Measurements from ENCODE around the gene ABL2.
"Not testable (repeated sequence)": the region's sequence is repeated elsewhere in the genome, so short reads cannot be mapped to it uniquely, and the experiment has no call there.

Gene ABL2

DNA sequence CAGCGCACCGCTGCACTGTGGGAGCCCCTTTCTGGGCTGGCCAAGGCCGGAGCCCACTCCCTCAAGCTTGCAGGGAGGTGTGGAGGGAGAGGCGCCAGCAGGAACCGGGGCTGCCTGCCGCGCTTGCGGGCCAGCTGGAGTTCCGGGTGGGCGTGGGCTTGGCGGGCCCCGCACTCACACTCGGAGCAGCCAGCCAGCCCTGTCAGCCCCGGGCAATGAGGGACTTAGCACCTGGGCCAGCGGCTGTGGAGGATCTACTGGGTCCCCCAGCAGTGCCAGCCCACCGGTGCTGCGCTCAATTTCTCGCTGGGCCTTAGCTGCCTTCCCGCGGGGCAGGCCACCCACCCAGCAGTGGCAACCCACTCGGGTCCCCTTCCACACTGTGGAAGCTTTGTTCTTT, 90.7 kb downstream of the ABL2 start:
- in situ Hi-C loops (cut with HindIII; ENCODE audit: low sequenced_read_pairs): not testable (repeated sequence)

DNA sequence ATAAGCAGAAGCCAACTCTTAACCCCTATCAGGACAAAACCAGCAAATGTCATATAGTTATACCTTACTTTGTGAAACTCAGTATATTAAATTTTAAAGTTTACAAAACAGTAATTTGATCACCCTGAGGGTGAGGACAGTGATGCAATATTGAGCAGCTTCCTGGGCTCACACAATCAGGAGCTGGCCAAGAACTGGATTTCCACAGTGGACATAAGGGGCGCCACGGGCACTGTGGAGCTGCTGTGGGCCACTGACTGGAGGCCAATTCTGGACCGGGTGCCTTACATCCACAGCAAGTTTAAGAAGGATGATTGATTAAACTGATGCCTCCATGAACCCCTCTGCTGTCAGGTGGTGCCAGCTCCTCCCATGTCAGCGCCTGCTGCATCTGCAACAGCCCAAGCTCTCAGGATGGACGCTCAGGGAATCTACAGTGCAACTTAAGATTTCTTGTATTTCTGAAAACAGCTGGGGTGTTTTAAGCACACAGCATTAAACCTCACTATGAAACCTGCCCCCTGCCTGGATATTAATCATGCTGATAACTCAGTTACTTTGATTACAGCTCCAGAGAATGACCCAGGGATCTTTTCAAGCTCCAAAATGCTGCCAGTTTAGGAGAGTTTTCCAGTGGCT, 91.7 kb downstream of the ABL2 start:
- in situ Hi-C loops (cut with HindIII; ENCODE audit: low sequenced_read_pairs): no loop called here

DNA sequence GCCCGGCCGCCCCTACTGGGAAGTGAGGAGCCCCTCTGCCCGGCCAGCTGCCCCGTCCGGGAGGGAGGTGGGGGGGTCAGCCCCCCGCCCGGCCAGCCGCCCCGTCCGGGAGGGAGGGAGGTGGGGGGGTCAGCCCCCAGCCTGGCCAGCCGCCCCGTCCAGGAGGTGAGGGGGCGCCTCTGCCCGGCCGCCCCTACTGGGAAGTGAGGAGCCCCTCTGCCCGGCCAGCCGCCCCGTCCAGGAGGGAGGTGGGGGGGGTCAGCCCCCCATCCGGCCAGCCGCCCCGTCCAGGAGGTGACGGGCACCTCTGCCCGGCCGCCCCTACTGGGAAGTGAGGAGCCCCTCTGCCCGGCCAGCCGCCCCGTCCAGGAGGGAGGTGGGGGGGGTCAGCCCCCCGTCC, 93.8 kb downstream of the ABL2 start:
- in situ Hi-C loops (cut with HindIII; ENCODE audit: low sequenced_read_pairs): not testable (repeated sequence)

DNA sequence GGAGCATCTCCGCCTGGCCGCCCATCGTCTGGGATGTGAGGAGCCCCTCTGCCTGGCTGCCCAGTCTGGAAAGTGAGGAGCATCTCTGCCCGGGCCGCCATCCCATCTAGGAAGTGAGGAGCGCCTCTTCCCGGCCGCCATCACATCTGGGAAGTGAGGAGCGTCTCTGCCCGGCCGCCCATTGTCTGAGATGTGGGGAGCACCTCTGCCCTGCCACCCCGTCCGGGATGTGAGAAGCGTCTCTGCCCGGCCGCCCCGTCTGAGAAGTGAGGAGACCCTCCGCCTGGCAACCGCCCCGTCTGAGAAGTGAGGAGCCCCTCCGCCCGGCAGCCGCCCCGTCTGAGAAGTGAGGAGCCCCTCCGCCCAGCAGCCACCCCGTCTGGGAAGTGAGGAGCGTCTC, 94.3 kb downstream of the ABL2 start:
- in situ Hi-C loops (cut with HindIII; ENCODE audit: low sequenced_read_pairs): not testable (repeated sequence)

DNA sequence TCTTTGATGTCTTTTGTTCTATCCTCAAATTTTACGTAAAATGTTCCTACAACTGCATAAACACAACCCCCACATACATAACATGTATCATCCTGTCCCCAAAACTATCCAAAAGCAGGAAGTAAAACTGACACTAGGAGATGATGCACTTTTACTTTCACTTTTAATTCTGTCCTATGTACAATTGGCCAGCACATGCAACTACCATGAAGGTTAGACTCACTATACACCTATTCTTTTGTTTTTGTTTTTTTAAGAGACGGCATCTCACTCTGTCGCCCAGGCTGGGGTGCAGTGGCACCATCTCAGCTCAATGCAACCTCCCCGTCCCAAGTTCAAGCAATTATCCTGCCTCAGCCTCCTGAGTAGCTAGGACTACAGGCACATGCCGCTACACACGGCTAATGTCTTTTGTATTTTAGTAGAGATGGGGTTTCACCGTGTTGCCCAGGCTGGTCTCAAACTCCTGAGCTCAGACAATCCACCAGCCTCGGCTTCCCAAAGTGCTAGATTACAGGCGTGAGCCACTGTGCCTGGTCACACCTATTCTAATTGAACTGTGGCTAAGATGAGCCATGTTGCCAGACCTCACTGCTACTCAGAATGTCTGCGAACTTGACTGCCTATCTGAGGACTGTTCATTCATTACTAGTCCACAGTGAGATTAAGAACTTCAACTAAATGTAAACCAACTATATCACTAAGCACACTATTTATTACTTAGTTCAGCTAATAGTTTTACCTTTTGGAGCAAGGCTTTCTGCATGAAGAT, 99.6 kb downstream of the ABL2 start:
- in situ Hi-C loops (cut with HindIII; ENCODE audit: low sequenced_read_pairs): no loop called here

DNA sequence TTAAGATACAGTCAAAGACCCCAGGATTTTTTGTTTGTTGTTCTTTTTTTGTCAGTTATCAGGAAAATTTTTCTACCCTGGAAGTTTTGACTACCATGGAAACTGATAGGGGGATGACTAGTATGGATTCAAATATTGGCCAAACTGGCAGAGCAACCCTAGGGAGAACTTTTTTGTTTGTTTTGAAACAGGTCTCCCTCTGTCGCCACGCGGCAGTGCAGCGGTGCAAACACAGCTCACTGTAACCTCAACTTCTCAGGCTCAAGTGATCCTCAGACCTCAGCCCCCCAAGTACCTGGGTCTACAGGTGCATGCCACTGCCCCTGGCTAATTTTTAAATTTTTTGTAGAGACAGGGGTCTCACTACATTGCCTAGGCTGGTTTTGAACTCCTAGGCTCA, 101.0 kb downstream of the ABL2 start:
- in situ Hi-C loops (cut with HindIII; ENCODE audit: low sequenced_read_pairs): no loop called here

DNA sequence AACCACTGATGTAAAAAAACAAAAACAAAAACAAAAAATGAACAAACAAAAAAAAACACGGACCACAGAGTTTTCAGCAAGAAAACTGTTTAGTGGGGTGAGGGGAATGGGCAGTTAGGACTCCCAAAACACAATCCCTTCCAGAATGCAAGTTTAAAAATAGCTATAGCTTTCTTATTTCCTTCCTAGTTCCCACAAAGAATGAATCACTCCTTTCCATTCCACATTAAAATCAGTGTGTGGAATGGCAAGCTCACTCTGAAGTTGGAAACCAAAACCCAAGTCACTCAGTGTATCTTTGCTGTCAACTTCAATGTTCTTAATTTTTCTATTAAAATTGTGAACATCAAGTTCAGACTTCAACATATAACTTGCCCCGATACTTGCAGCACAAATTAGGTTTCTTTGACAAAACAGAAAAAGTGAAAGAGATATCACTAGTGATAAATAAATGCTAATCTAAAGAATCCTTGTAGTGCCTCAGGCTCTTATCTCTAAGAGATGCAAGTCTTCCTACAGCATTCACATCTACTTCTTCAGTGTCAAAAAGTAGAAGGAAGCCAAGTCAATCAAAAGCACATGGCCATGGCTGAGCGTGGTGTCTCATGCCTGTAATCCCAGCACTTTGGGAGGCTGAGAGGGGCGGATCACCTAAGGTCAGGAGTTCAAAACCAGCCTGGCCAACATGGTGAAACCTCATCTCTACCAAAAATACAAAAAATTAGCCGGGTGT, 102.1 kb downstream of the ABL2 start:
- in situ Hi-C loops (cut with HindIII; ENCODE audit: low sequenced_read_pairs): no loop called here

DNA sequence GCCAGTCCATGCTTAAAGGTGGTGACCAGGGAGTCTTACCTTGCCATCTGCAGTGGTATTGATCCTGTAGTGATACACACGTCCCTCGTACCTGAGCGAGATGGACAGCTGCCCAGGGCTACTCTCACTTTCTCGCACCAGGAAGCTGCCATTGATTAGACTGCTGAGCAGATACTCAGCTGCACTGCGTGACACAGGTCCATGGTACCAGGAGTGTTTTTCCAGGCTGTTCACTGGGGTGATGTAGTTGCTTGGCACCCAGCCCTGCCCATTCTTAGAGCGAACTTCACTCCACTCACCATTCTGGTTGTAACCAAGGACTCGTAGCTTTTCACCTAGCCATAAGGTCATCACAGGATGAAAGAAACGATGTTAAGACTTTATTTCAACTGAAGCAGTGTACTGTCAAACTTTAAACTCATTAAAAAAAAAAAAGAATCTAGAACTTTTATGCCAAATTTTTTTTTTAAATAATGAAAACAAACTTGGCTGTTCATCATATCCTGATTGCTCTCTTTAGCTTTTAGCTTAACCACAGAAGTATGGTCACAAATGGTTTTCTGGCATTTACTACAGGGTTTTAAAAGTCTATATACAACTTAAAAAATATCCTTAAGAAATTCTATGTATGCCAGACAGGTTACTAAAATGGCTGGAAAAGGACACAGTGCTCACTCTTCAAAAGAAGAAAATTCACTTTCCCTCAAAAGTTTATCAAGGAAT, 103.0 kb downstream of the ABL2 start:
- in situ Hi-C loops (cut with HindIII; ENCODE audit: low sequenced_read_pairs): no loop called here

DNA sequence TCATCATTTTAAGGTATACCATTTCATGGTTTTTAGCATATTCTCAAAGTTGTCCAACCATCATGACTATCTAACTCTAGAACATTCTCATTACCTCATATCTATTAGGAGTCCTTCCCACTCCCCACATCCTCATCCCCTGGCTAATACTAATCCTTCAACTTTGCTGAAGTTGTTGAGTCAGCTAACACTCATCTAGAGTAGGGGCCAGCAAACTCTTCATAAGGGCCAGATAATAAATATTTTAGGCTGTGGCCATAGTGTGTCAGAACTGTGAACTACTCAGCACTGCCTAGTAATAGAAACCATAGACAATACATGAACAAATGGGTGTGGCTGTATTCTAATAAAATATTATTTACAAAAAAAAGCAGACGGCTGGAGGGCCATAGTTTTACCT, 104.6 kb downstream of the ABL2 start:
- in situ Hi-C loops (cut with HindIII; ENCODE audit: low sequenced_read_pairs): no loop called here

DNA sequence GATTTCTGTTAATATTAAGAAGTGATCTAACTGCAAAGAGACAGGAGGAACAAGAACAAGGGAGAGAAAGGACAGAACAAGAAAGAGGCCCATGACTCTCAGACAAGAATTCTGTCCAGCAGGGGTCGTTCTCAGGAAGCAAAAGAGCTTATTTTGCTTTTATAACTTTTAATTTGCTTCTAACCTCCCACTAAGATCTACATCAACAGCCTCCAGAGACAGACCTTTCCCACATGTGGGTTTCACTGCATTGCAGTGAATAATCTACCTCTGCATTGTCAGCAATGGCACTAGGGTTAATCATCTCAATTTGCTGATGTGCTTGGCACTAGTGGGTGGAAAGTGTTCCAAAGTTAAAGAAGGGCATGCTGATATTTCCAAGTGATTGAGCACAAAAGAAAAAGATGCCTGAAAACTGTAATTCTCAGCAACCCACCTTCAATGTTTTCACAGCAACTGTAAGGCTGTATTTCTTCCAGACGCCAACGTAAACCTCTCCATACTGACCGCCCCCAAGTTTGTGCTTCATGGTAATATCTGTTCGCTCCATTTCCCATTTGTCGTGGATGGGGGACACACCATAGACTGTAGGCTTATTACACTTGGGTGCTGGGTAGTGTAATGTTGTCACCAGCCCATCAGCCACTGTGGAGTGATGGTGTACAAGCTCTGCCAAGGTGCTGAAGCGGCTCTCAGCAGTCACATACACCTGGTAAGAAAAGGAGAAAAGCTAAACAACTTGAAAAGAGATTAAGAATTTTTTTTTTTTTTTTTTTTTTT, 108.1 kb downstream of the ABL2 start:
- in situ Hi-C loops (cut with HindIII; ENCODE audit: low sequenced_read_pairs): no loop called here

DNA sequence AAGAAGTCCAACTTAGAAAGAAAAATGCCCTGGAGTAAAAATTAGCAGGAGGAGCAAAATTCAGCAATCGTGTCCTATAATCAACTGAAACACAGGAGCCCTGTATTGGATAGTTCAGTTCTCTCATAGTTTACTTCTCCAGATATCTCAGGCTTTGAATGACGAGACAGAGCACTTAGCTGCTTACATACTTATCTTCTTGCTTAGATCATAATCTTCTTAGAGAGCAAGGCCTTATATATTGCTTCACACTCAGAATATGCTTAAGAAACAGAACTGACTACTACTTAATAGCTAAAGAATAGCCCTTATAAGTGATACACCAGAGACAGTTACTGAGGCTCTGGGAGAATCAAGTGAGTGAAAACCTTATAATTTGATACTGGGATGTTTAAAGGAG, 108.7 kb downstream of the ABL2 start:
- in situ Hi-C loops (cut with HindIII; ENCODE audit: low sequenced_read_pairs): no loop called here

DNA sequence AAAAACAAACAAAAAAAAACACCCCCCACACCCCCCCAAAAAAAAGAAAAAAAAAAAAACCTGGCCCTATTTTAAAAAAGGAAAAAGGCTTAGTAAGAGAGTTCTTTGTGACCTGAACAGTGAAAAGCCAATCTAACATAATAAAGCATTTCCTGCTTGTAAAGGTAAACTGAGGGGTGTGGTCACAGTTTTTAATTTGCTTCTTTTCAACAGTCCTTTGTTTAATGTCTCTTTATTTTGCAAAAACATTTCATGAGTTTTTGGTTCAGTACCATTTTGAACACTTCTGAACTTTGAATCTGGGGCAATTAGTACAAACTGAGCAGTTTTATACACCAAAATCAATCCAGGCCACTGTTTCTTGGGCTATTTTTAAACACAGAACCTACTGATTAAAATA, 110.0 kb downstream of the ABL2 start:
- in situ Hi-C loops (cut with HindIII; ENCODE audit: low sequenced_read_pairs): no loop called here

DNA sequence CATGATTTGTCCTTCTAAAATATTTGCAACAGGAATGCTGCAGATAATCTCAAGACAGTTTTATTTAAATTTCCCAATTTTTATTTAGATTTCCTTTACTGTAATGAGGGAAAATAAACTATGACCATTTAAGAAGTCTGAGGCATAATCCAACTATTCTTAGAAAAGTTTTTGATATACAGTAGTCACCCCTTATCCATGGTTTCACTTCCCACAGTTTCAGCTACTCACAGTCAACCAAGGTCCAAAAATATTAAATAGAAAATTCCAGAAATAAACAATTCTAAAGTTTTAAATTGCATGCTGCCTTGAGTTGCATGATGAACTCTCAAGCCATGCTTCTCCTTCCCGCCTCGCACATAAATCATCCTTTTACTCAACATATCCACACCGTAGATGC, 114.3 kb downstream of the ABL2 start:
- in situ Hi-C loops (cut with HindIII; ENCODE audit: low sequenced_read_pairs): no loop called here

DNA sequence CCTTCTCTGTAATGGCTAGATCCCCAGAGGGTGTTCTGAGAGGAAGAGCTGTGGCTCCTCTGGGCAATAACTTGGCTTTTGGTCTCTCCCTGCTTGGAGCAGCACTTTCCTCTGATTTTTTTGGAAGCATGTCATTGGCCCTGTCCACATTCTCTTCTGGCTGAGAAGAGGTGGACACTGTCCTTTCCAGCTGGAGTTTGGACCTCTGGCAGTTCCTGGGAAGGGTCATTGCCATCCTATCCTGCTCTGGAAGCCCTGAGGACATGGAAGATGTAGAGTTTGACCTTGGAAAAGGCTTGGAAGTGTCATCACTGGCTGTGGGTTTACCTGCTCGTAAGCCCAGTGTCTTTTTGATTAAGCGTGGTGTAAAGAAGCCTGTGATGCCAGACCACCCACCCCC, 120.8 kb downstream of the ABL2 start:
- in situ Hi-C loops (cut with HindIII; ENCODE audit: low sequenced_read_pairs): no loop called here

DNA sequence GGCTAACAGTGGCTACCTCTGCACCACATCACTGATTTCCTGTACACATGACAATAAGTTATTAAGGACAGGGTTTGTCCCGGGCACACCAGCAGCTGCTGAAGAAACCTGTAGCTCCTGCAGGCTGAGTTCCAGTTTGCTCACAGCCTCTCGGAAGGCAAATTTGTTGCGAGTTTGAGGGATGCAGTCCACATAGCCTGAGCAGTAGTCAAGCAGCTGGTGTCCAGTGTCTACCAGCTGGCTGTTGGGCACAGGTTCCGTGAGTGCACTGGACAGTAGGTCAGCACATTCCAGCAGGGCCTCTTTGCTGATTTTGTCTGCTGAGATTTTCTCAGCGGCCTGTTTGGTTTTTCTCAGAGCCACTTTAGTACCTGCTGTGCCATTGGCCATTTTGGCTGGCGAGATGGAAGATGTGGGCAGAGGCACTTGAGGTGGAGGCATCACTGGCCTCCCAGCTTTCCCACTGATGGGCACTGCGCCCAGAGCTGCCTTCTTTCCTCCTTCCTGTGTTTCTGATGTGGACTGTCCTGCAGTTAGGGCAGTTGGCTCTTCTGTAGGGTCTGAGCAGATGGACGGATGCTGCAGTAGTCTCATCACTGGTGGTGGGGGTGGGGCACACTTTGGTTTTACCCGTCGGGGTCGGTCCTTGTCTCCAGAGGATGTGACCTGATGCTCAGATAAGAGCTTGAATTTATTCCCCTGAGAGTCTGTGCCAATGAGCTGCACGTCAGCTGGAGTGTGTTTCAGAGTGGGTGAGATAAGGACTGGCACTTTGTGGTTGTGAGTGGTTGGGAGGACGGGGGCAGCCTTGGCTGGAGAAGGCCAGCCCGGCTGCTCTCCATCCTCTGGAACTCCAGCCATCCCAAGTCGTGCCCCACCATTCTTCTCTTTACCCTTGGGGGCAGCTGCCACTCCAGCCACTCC, 121.5 kb downstream of the ABL2 start:
- in situ Hi-C loops (cut with HindIII; ENCODE audit: low sequenced_read_pairs): no loop called here

DNA sequence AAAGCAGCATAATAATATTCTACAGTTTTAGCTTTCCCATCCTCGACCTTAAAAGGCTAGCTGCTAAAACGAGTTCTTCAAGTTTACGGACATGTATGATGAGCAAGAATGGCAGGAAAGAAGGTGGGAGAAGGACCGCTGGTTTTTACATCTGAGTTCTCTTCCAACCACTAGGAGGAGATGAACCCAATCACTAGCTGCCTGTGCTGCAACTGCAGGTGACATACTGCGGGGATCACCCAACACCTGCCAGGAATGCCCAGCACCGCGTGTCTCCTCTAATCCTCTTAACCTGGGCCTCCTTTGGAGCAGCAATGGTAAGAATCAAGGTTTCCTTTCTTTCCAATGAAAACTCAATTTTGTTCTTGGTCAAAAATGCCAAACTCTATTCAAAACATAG, 124.1 kb downstream of the ABL2 start:
- in situ Hi-C loops (cut with HindIII; ENCODE audit: low sequenced_read_pairs): no loop called here

DNA sequence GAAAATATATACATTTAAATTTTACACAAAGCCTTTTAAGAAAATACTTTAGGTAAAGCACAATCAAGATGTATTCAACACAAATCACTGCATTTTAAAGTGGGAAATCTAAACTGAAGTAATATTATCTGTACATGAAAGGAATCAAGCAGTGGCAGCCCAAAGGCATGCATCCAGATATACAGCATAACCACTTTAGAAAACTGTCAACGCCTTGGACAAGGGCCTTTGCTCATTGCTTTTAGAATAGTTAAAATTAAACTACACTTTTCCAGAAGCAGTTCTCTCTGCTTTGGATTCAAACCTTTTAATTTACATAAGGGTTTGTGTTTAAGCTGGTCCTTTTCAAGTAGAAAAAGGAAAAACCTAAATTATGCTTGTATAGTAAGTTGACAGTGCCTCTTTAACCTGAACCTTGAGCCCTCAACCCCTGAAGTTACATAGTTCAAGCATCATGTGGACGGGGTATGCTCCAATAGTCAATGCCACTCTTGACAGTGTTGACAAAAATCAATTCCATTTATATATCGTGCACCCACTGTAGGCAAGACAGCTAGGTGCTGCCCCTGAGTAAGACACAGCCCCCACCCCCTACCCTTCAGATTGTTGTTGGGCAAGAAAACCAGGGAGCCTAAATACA, 124.7 kb downstream of the ABL2 start:
- in situ Hi-C loops (cut with HindIII; ENCODE audit: low sequenced_read_pairs): no loop called here

DNA sequence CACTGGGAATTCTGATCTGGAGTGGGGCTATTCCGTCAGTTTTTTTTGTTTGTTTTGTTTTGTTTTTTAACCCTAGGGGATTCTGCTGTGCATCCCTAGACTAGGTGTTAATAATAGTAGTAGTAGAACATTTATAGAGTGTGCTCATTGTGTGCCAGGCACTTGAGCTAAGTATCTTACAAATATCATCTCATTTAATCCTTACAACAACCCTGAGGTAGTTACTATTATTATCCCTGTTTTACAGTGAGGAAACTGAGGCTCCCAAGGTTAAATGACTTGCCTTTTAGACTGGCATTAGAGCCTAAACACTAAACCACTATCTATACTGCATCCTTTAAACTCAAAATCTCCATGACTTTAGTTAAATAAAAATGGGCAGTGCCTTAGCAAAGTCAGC, 125.5 kb downstream of the ABL2 start:
- in situ Hi-C loops (cut with HindIII; ENCODE audit: low sequenced_read_pairs): no loop called here

DNA sequence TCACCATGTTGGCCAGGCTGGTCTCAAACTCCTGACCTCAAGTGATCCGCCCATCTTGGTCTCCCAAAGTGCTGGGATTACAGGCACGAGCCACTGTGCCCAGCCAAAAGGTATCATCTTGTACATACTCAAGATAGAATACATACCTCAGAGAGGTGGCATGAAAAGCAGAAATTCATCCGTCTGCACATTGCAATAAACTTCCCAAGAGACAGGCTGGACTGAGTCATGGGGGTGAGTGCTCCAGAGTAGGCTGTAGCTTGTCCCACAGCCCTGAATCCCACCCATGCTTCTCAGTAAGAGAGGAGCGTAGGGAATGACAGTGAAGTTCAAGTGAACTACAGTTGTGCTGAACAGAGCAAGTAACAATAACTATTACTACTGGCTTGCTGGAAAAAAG, 127.9 kb downstream of the ABL2 start:
- in situ Hi-C loops (cut with HindIII; ENCODE audit: low sequenced_read_pairs): no loop called here

All from DLD1 (cell line).